ENCODE measurements around the gene PLXNB3.

PLXNB3 gene

DNA sequence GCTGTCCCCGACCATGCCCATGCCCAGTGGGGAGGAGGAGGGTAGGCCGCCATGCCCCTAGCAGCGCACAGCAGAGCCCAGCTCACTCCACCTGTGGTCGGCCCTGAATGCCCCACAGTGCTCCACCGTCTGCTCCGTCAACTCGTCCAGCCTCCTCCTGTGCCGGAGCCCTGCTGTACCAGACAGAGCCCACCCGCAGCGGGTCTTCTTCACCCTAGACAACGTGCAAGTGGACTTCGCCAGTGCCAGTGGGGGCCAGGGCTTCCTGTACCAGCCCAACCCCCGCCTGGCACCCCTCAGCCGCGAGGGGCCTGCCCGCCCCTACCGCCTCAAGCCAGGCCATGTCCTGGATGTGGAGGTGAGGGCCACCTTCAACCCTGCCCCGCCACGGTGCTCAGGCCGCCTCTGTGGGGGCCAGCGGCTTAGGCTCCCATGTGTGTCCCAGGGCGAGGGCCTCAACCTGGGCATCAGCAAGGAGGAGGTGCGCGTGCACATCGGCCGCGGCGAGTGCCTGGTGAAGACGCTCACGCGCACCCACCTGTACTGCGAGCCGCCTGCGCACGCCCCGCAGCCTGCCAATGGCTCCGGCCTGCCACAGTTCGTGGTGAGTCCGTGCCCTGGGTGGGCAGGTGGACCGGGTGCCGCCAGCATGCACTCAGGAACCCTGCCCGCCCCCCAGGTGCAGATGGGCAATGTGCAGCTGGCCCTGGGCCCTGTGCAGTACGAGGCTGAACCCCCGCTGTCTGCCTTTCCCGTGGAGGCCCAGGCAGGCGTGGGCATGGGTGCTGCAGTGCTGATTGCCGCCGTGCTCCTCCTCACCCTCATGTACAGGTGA is 9.9 kb downstream of the PLXNB3 start:
- no peaks in the 10 kb centered on the region for H3K4me1 Mint-ChIP-seq (ENCODE audit: low read depth)
- H3K27me3 Mint-ChIP-seq: no peaks in the 10 kb centered on the region
- H3K27ac Mint-ChIP-seq: no peak overlapping the region
- H3K36me3 Mint-ChIP-seq: no peaks in the 10 kb centered on the region
- H3K9me3 Mint-ChIP-seq (ENCODE audit: low read depth): no peaks in the 10 kb centered on the region
- no peak overlapping the region for H3K4me3 Mint-ChIP-seq

DNA sequence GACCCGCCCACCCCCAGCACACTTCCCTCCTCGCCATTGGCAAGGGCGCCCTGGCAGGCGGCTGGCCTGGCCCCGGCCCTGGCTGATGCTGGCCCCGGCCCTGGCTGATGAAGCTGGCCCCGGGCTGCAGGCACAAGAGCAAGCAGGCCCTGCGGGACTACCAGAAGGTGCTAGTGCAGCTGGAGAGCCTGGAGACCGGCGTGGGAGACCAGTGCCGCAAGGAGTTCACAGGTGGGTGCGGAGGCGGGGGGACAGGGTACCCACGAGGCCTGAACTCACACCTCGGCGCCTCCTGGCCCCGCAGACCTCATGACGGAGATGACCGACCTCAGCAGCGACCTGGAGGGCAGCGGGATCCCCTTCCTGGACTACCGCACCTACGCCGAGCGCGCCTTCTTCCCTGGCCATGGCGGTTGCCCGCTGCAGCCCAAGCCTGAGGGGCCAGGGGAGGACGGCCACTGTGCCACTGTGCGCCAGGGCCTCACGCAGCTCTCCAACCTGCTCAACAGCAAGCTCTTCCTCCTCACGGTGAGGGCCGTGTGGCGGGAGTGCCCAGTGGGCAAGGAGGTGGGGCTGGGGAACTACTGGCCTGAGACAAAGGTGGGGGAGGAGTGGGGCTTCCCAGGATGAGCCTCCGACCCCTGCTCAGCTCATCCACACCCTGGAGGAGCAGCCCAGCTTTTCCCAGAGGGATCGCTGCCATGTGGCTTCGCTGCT is 10.7 kb downstream of the PLXNB3 start:
- no peaks in the 10 kb centered on the region for H3K9me3 Mint-ChIP-seq (ENCODE audit: low read depth)
- no peak overlapping the region for H3K27ac Mint-ChIP-seq
- H3K4me1 Mint-ChIP-seq (ENCODE audit: low read depth): no peaks in the 10 kb centered on the region
- no peaks in the 10 kb centered on the region for H3K27me3 Mint-ChIP-seq
- H3K4me3 Mint-ChIP-seq: no peak overlapping the region
- H3K36me3 Mint-ChIP-seq: no peaks in the 10 kb centered on the region

GRCh38 chrX:153775293-153776119 is 11.5 kb downstream of the PLXNB3 start:
- no peak overlapping the region for H3K27ac Mint-ChIP-seq
- H3K4me3 Mint-ChIP-seq: no peak overlapping the region
- peaks cover 3% of the 10 kb centered on the region for H3K4me1 Mint-ChIP-seq (ENCODE audit: low read depth)
- H3K36me3 Mint-ChIP-seq: no peaks in the 10 kb centered on the region
- no peaks in the 10 kb centered on the region for H3K9me3 Mint-ChIP-seq (ENCODE audit: low read depth)
- H3K27me3 Mint-ChIP-seq: no peaks in the 10 kb centered on the region

DNA sequence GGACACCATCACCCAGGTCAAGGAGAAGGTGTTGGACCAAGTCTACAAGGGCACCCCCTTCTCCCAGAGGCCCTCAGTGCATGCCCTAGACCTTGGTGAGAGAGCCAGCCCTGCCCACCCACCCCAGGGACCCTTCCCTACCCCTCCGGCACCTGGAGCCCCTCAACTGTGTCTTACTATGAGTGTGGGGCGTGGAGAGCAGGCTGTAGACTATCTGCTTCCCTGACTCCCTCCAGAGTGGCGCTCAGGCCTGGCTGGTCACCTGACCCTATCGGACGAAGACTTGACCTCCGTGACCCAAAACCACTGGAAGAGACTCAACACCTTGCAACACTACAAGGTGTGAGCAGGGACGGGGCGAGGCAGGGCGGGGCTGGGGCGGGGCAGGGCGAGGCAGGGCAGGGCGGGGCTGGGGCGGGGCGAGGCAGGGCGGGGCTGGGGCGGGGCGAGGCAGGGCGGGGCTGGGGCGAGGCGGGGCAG is 12.1 kb downstream of the PLXNB3 start:
- no peak overlapping the region for H3K27ac Mint-ChIP-seq
- H3K4me3 Mint-ChIP-seq: no peak overlapping the region
- H3K36me3 Mint-ChIP-seq: no peaks in the 10 kb centered on the region
- no peaks in the 10 kb centered on the region for H3K9me3 Mint-ChIP-seq (ENCODE audit: low read depth)
- H3K27me3 Mint-ChIP-seq: no peaks in the 10 kb centered on the region
- H3K4me1 Mint-ChIP-seq (ENCODE audit: low read depth): peaks cover 3% of the 10 kb centered on the region

DNA sequence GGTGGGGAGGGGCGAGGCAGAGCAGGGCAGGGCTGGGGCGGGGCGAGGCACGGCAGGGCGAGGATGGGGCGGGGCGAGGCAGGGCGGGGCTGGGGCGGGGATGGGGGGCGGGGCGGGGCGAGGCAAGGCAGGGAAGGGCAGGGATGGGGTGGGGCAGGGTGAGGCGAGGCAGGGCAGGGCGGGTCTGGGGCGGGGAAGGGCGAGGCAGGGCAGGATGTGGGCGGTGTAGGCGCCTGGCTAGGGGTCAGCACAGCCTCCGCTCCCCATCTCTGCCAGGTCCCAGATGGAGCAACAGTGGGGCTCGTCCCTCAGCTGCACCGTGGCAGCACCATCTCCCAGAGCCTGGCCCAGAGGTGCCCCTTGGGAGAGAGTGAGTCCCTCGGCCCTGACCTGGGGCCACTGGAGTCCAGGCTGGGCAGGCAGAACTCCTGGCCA is 12.6 kb downstream of the PLXNB3 start:
- Mint-ChIP-seq H3K27me3 (no peaks in the 10 kb centered on the region), H3K9me3 (ENCODE audit: low read depth) (no peaks in the 10 kb centered on the region), H3K36me3 (no peaks in the 10 kb centered on the region)

GRCh38 chrX:153777261-153778090 is 13.4 kb downstream of the PLXNB3 start:
- H3K9me3 Mint-ChIP-seq (ENCODE audit: low read depth): no peaks in the 10 kb centered on the region
- H3K4me3 Mint-ChIP-seq: no peak overlapping the region
- H3K36me3 Mint-ChIP-seq: no peaks in the 10 kb centered on the region
- H3K4me1 Mint-ChIP-seq (ENCODE audit: low read depth): peaks cover 3% of the 10 kb centered on the region
- no peak overlapping the region for H3K27ac Mint-ChIP-seq
- no peaks in the 10 kb centered on the region for H3K27me3 Mint-ChIP-seq

More for the DNA sequence above, 12.6 kb downstream of the PLXNB3 start:
- H3K4me3 Mint-ChIP-seq: no peak overlapping the region
- H3K27ac Mint-ChIP-seq: no peak overlapping the region
- H3K4me1 Mint-ChIP-seq (ENCODE audit: low read depth): peaks cover 3% of the 10 kb centered on the region

GRCh38 chrX:153778181-153778580 is 14.1 kb downstream of the PLXNB3 start:
- peaks cover 3% of the 10 kb centered on the region for H3K4me1 Mint-ChIP-seq (ENCODE audit: low read depth)

DNA sequence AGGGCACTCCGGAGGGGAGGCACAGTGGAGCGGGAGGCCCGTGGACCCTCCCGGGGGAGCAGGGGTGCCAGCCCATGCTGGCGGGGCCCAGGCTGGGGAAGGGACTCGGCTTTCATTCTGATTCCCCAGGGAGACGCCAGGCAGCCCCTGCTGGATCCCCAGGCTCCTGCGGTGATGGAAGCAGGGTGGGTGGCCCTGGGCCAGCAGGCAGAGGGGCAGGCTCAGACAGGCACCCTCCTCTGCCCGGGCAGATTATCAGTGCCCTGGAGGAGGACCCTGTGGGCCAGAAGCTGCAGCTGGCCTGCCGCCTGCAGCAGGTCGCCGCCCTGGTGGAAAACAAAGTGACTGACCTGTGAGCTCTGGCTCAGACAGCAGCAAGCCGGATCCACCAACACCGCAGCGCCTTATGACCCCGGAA is 14.6 kb downstream of the PLXNB3 start:
- no peaks in the 10 kb centered on the region for H3K27me3 Mint-ChIP-seq
- H3K4me3 Mint-ChIP-seq: no peak overlapping the region
- peaks cover 3% of the 10 kb centered on the region for H3K4me1 Mint-ChIP-seq (ENCODE audit: low read depth)
- H3K36me3 Mint-ChIP-seq: no peaks in the 10 kb centered on the region
- no peak overlapping the region for H3K27ac Mint-ChIP-seq
- no peaks in the 10 kb centered on the region for H3K9me3 Mint-ChIP-seq (ENCODE audit: low read depth)

More at GRCh38 chrX:153778181-153778580, 14.1 kb downstream of the PLXNB3 start:
- Mint-ChIP-seq H3K27me3 (no peaks in the 10 kb centered on the region), H3K36me3 (no peaks in the 10 kb centered on the region), H3K9me3 (ENCODE audit: low read depth) (no peaks in the 10 kb centered on the region), H3K4me3 (no peak overlapping the region), H3K27ac (no peak overlapping the region)

- no peaks in the 10 kb centered on the region for H3K27me3 Mint-ChIP-seq
- H3K4me3 Mint-ChIP-seq: no peak overlapping the region
- H3K4me1 Mint-ChIP-seq (ENCODE audit: low read depth): peaks cover 3% of the 10 kb centered on the region
- H3K27ac Mint-ChIP-seq: no peak overlapping the region
- no peaks in the 10 kb centered on the region for H3K36me3 Mint-ChIP-seq
- H3K9me3 Mint-ChIP-seq (ENCODE audit: low read depth): no peaks in the 10 kb centered on the region
These were observed 16.0 kb downstream of the PLXNB3 start for GRCh38 chrX:153779891-153780677.

DNA sequence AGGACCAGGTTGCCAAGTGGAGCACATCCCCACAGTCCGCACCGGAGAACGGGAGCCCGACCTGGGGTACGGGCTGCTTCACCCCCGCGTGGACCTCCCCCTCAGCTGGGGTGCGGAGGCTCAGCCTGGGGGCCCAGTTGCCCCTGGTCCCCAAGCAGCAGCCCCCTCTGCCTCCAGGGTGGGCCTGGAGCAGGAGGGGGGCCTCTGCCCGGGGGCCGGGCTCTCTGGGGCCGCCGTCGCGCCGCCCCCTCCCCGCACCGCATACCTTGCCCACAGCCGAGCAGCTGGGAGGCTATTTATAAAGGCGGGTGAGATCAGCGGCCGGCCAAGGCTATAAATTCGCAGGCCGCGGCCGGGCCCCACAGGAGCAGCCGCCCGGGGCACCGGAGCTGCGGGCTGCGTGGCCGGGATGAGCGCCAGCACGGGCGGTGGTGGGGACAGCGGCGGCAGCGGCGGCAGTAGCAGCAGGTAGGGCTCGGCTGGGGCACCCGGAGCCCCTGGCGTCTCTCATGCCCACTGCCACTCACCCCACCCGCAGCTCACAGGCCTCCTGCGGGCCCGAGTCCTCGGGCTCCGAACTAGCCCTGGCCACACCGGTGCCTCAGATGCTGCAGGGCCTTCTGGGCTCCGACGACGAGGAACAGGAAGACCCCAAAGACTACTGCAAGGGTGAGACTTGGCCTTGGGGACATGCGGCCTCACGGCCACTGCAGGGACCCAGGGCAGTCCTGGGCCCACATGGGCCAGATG is 16.8 kb downstream of the PLXNB3 start, which contains the start of gene SRPK3:
TSS of gene SRPK3 (plus strand) at position 364 of the 750 bp plus-strand sequence. CDS start at position 410, 46 bp downstream.
- H3K9me3 Mint-ChIP-seq (ENCODE audit: low read depth): no peaks in the 10 kb centered on the region
- no peaks in the 10 kb centered on the region for H3K36me3 Mint-ChIP-seq
- H3K4me3 Mint-ChIP-seq: no peak within 1 kb of the TSS
- H3K27me3 Mint-ChIP-seq: no peaks in the 10 kb centered on the region
- H3K27ac Mint-ChIP-seq: no peak within 1 kb of the TSS
- peaks cover 3% of the 10 kb centered on the region for H3K4me1 Mint-ChIP-seq (ENCODE audit: low read depth)

- H3K9me3 Mint-ChIP-seq (ENCODE audit: low read depth): no peaks in the 10 kb centered on the region
- H3K4me1 Mint-ChIP-seq (ENCODE audit: low read depth): peaks cover 3% of the 10 kb centered on the region
- H3K4me3 Mint-ChIP-seq: no peak overlapping the region
- H3K27me3 Mint-ChIP-seq: no peaks in the 10 kb centered on the region
- H3K36me3 Mint-ChIP-seq: no peaks in the 10 kb centered on the region
- no peak overlapping the region for H3K27ac Mint-ChIP-seq
These were observed 17.5 kb downstream of the PLXNB3 start for GRCh38 chrX:153781428-153782047.

GRCh38 chrX:153782313-153782712 is 18.3 kb downstream of the PLXNB3 start:
- H3K4me3 Mint-ChIP-seq: no peak overlapping the region
- no peaks in the 10 kb centered on the region for H3K9me3 Mint-ChIP-seq (ENCODE audit: low read depth)
- peaks cover 3% of the 10 kb centered on the region for H3K4me1 Mint-ChIP-seq (ENCODE audit: low read depth)

More at GRCh38 chrX:153782313-153782712, 18.3 kb downstream of the PLXNB3 start:
- no peaks in the 10 kb centered on the region for H3K36me3 Mint-ChIP-seq
- no peak overlapping the region for H3K27ac Mint-ChIP-seq
- H3K27me3 Mint-ChIP-seq: no peaks in the 10 kb centered on the region
